HG03135 (cell line): ENCODE results near the gene KCNE5.
"Not testable (repeated sequence)": the region's sequence is repeated elsewhere in the genome, so short reads cannot be mapped to it uniquely, and the experiment has no call there.

Experiments
- ATAC-seq: cut with Tn5 transposase; IDR thresholded peaks from one replicate; pipeline ENCODE4 v1.9.1; 2021; ENCODE audit warnings: mild to moderate bottlenecking, moderate library complexity; ENCODE audit not compliant: unreplicated experiment

The KCNE5 gene

DNA sequence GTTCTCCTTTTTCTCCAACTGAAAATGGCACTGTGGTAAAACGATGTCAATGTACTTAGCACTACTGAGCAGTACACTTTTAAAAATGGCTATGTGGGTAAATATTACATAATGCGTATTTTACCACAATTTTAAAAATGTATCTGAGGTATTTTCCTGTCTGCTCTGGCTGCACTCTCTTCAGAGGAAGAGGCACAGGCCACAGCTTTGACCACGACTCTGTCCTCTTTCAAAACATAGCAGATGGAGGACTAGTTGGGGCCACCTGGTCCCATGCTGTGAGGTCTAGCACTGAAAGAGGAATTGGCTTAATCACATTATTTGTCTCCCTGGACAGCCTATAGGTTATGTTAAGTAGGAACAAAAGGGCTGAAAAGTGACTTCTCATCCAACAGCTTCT lies 5.2 kb downstream of the KCNE5 start:
- no peak for ATAC-seq

DNA sequence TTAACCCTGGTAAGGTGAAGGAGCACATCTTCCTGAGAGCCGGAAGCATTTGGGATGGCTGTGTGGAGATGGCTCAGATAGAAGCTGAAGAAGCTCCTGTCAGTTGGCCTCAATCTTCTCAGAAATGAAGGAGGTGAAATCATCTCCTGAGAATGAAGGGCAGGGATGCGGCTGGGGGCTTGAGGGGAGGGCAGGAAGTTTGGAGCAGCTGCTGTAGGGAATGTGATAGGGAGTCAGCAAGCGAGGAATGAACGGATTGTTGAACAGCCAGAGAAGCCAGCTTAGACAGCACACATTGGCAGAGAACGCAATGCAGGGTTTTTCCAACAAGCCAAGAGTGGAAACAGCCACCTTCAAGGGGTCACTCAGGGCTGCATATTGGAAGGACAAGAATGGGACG lies 10.0 kb downstream of the KCNE5 start:
- ATAC-seq: no peak

DNA sequence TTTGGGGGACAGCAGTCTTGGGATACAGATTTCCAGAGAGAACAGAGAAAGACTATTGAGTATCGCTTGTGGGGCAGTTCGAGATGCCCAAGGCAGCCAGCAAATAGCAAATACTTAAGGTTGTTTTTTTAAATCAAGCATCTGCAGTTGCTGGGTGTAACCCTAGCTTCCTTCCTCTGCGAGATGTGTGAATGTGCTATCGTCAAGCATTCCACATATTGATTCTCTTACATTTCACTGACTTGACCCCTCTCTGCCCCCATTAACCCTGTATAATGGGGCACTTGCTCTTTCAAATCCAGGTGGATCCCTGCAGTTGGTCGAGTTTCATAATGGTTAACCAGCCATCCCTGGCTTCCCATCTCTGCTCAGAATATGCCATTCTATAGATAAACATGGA lies 23.5 kb downstream of the KCNE5 start:
- no peak for ATAC-seq

DNA sequence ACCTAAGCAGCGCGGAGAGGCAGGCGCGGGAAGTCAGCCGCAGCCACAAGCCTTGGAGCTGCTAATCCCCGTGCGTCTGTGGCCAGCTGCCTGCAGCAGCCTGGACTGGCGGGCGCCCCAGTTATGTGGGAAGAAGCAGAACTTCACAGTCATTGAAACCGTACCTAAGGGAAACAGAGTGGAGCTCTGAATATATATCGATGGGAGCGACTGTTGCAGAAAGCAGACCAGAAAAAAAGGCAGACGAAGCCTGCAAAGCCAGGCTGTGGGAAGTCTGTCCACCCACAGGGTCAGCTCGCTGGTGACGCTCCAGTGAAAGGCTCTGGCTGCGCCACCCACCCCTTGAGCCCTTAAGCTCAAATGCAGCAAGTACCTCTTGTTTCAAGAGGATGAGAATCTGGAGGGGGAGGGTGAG lies 24.7 kb downstream of the KCNE5 start:
- ATAC-seq: no peak

DNA sequence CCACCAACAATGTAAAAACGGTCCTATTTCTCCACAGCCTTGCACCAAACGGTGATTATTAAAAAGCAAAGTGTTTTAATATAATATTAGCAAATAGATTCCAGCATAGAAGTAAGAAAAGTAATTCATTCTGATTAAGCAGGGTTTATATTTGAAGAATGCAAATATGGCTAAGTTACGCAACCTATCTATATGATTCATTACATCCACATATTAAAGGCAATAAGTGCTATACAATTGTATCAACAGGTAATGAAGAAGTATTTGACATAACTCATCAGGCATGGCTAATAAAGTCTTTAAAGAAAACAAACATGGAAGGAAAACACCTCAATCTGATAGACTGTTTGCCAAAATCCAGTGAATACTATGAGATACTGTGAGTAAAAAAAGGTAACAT lies 29.0 kb downstream of the KCNE5 start:
- ATAC-seq: no peak

DNA sequence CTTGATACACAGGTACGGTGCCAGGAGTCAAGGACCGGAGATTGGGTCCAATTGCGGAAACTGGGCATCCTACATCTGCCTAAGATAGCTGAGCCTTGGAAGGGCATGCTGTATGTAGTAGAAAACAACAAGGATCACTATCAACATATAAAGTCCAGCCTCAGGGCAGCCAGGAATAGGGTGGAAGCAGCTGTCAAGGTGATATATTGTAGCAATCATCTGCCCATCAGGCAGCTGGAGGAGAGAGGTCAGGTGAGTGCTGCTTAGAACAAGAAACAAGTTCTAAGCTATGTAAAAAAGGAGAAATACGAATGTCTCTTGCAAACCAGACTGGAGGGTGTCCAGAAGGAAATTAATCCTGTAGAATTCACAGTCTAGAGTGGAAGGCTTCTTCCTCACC lies 34.8 kb downstream of the KCNE5 start:
- ATAC-seq: no peak

DNA sequence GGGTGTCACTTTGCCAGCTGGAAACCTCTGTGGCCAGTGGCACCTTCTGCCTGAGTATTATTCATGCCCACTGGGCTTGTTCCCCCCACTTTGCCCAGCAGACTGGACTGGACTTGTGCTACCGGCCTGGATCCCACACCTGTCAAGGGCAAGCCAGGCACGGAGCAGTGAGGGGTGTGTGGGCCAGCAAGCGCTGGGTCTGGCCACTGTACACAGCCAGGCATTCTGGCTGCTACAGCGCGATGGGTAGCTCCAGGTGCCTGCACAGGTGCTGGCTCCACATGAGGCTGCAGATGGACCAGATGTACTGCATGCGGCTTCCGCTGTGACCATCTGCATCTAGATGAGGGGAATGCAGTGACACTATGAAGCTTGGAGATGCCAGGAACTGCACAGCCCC lies 39.5 kb downstream of the KCNE5 start:
- no peak for ATAC-seq

DNA sequence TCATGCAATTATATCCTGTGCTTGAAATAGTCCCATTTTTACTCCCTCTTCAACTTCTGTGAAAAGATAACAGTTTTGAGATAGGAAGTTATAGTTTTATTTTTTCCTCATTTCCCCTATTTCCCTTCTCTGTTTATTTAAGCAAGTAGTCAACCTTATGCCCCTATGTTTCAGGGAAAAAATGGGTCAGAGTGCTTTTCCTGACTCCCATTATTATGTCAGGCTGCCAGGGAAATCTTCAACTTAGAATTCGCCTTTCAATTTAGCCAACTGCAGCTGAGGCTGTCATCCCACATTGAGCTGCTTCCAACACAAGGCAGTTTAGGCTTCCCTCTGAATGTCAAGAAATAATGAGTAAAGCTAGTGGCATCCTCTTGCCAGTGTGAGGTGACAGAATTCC lies 46.1 kb downstream of the KCNE5 start:
- no peak for ATAC-seq

DNA sequence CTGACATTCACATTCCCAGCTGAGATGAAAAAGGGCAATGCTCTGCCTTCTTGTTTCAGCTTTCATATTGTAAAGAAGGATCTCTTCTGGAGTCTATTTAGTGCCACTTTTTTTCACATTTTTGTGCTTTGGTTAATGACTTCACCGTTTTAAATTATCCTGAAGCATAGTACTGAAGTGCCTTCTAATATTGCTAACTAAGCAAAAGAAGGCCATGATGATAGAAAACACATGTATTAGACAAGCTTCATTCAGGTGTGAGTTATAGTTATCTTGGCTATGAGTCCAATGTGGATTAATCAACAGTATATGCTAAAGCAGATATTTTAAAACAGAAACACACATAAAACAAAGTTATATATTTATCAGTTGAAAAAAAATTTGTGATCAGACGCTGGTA lies 47.9 kb downstream of the KCNE5 start:
- ATAC-seq: no peak

DNA sequence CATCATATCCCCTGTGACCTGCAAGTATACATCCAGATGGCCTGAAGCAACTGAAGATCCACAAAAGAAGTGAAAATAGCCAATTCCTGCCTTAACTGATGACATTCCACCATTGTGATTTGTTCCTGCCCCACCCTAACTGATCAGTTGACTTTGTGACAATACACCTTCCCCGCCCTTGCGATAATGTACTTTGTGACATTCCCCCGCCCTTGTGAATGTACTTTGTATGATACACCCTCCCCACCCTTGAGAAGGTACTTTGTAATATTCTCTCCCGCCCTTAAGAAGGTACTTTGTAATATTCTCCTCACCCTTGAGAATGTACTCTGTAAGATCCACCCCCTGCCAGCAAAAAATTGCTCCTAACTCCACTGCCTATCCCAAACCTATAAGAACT lies 48.9 kb downstream of the KCNE5 start:
- not testable (repeated sequence) for ATAC-seq
